Esophagus muscularis mucosa (tissue), 4 donors: ENCODE data around the gene NAV2. TPM values are rescaled to one million over a fixed set of nuclear protein-coding genes. Genes with fewer than 3 reads are reported as not detected.
A peak's percentile ranks its signal among the peaks of the same experiment; 100 is the strongest.

Source experiments
- DNase-seq: peaks from one replicate; pipeline ENCODE4 v3.0.0-alpha.2; 2017; ENCODE audit errors: extremely low spot score
- H3K27ac ChIP-seq, 4 donors: fragments of 200-600 bp; sonication (generic); replicated peaks in 1 of 4; 1 replicate in 3 of 4; 2 replicates in 1 of 4; pipeline ENCODE4 v1.5.1; 2016 to 2019; ENCODE audit warnings: mild to moderate bottlenecking in 1 of 4
- H3K27me3 ChIP-seq, 4 donors: fragments of 200-600 bp; sonication (generic); one replicate each; pipeline versions ENCODE4 v1.5.1 to v1.6.0; 2016 to 2019
- H3K36me3 ChIP-seq, 4 donors: fragments of 200-600 bp; sonication (generic); one replicate each; pipeline ENCODE4 v1.5.1; 2016 to 2019
- H3K4me1 ChIP-seq, 4 donors: fragments of 200-600 bp; sonication (generic); one replicate each; pipeline ENCODE4 v1.5.1; 2016 to 2019
- H3K4me3 ChIP-seq, 4 donors: fragments of 200-600 bp; sonication (generic); 1 replicate in 2 of 4; 2 replicates in 2 of 4; pipeline ENCODE4 v1.5.1; 2016 to 2019; ENCODE audit warnings: mild to moderate bottlenecking in 4 of 4, moderate library complexity in 1 of 4
- H3K9me3 ChIP-seq, 4 donors: fragments of 200-600 bp; sonication (generic); 1 replicate in 3 of 4; 2 replicates in 1 of 4; pipeline ENCODE4 v1.5.1; 2016 to 2019
- EP300 ChIP-seq: sonication (generic); formaldehyde crosslinking; IDR thresholded peaks from one replicate; pipeline ENCODE4 v1.6.1; 2017; ENCODE audit warnings: antibody characterized with exemption
- POLR2A ChIP-seq: fragments of 450-650 bp; IDR thresholded peaks from one replicate; pipeline ENCODE4 v1.6.1; 2017; ENCODE audit warnings: antibody characterized with exemption, moderate library complexity, mild to moderate bottlenecking, low read depth
- POLR2AphosphoS5 ChIP-seq, 2 donors: sonication (generic); formaldehyde crosslinking; IDR thresholded peaks; one replicate each; pipeline ENCODE4 v1.6.1; 2017; ENCODE audit warnings: antibody characterized with exemption in 2 of 2
- WGBS: methylation state at CpG from one replicate; pipeline ENCODE4 v1.1.5; 2018; 5-methylcytosine and 5-hydroxymethylcytosine counted together
- intact Hi-C: fragments of 100-400 bp; cut with DNase I; formaldehyde crosslinking; loops from one replicate; pipeline ENCODE4 v1.15.1; 2023
- total RNA-seq, 4 donors: library from RNA; depleted of rRNA; stranded (reverse); fragments of >200 nt; gene quantifications; one replicate each; pipeline versions ENCODE4 v1.1.0 to v1.2.1, GENCODE V29; 2016
- TF ChIP-seq, protein P1 (sequence below), 3 experiments: fragments of 200-600 bp in 2 of 3; fragments of 450-650 bp in 1 of 3; sonication (generic) in 2 of 3; IDR thresholded peaks; one replicate each; pipeline ENCODE4 v1.5.1; 2017 to 2019; ENCODE audit warnings: antibody characterized with exemption in 3 of 3, mild to moderate bottlenecking in 2 of 3, moderate library complexity in 1 of 3

NAV2 gene
- total RNA-seq, 4 donors from 2014 or later, result 21.9 to 57.0 (median 37.5) TPM

DNA sequence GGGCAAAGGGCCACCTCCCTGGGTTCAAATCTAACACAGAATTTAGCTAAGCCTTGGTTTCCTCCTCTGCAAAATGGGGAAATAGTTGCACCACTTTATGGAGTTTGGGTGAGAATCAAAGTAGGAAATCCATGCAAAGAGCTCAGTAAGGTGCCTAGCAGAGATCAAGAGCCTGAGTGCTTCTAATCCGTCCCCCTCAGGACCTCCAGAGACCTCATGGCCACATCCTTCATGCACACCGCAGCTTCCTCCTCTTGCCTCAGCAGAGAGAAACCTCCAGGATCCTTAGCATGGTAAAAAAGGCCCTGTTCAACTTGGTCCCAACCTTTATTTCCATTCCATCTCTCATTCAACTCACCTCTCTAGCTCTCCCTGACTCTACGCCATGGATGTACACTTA lies 37.8 kb upstream of the NAV2 start:
- Histone ChIP-seq H3K27ac (peak overlapping the region; percentile 85 to 92 (median 90)), H3K4me3 (no peak overlapping the region), H3K27me3 (no peaks in the 10 kb centered on the region), H3K4me1 (peaks cover 46 to 95% (median 89%) of the 10 kb centered on the region in 4 donors), H3K9me3 (no peaks in the 10 kb centered on the region), H3K36me3 (no peaks in the 10 kb centered on the region)
- TF ChIP-seq EP300 (no peak), POLR2AphosphoS5 (IDR thresholded peaks at IDR 0.05) (no peak), POLR2A (no peak)
- TF ChIP-seq, protein P1, sequence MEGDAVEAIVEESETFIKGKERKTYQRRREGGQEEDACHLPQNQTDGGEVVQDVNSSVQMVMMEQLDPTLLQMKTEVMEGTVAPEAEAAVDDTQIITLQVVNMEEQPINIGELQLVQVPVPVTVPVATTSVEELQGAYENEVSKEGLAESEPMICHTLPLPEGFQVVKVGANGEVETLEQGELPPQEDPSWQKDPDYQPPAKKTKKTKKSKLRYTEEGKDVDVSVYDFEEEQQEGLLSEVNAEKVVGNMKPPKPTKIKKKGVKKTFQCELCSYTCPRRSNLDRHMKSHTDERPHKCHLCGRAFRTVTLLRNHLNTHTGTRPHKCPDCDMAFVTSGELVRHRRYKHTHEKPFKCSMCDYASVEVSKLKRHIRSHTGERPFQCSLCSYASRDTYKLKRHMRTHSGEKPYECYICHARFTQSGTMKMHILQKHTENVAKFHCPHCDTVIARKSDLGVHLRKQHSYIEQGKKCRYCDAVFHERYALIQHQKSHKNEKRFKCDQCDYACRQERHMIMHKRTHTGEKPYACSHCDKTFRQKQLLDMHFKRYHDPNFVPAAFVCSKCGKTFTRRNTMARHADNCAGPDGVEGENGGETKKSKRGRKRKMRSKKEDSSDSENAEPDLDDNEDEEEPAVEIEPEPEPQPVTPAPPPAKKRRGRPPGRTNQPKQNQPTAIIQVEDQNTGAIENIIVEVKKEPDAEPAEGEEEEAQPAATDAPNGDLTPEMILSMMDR (IDR thresholded peaks at IDR 0.05), result no peak
- intact Hi-C loops, result loop anchor here (5.0 kb wide), 1 partner anchor 37 kb away; the partner anchor contains the start of gene NAV2
- WGBS, result 81% methylated on average over 3 of the region's 3 CpGs
- DNase-seq, result no peak

GRCh38 chr11:19675397-19675796 lies 37.2 kb upstream of the NAV2 start:
- Histone ChIP-seq H3K4me1 (peaks cover 51 to 95% (median 89%) of the 10 kb centered on the region in 4 donors), H3K9me3 (no peaks in the 10 kb centered on the region), H3K27me3 (no peaks in the 10 kb centered on the region), H3K27ac (peak overlapping the region; percentile 85 to 92 (median 90)), H3K36me3 (no peaks in the 10 kb centered on the region), H3K4me3 (no peak overlapping the region)
- no peak for DNase-seq
- no peak for TF ChIP-seq POLR2A
- TF ChIP-seq, protein P1 (IDR thresholded peaks at IDR 0.05), result no peak
- TF ChIP-seq EP300, result no peak
- no peak for TF ChIP-seq POLR2AphosphoS5 (IDR thresholded peaks at IDR 0.05)
- 88% methylated on average over 5 of the region's 5 CpGs for WGBS
- intact Hi-C loops, result loop anchor here (5.0 kb wide), 1 partner anchor 37 kb away; the partner anchor contains the start of gene NAV2

GRCh38 chr11:19676475-19677380 lies 35.9 kb upstream of the NAV2 start:
- Histone ChIP-seq H3K9me3 (no peaks in the 10 kb centered on the region), H3K27me3 (no peaks in the 10 kb centered on the region), H3K27ac (peak overlapping the region; percentile 85 to 92 (median 90)), H3K36me3 (no peaks in the 10 kb centered on the region), H3K4me3 (no peak overlapping the region), H3K4me1 (peaks cover 64 to 97% (median 93%) of the 10 kb centered on the region in 4 donors)
- intact Hi-C loops, result loop anchor here (5.0 kb wide), 1 partner anchor 36 kb away; the partner anchor contains the start of gene NAV2
- no peak for DNase-seq
- TF ChIP-seq POLR2A (no peak), EP300 (no peak), POLR2AphosphoS5 (IDR thresholded peaks at IDR 0.05) (peak; percentile 49 to 65)
- TF ChIP-seq, protein P1 (IDR thresholded peaks at IDR 0.05), result no peak
- 69% methylated on average over 13 of the region's 15 CpGs for WGBS

DNA sequence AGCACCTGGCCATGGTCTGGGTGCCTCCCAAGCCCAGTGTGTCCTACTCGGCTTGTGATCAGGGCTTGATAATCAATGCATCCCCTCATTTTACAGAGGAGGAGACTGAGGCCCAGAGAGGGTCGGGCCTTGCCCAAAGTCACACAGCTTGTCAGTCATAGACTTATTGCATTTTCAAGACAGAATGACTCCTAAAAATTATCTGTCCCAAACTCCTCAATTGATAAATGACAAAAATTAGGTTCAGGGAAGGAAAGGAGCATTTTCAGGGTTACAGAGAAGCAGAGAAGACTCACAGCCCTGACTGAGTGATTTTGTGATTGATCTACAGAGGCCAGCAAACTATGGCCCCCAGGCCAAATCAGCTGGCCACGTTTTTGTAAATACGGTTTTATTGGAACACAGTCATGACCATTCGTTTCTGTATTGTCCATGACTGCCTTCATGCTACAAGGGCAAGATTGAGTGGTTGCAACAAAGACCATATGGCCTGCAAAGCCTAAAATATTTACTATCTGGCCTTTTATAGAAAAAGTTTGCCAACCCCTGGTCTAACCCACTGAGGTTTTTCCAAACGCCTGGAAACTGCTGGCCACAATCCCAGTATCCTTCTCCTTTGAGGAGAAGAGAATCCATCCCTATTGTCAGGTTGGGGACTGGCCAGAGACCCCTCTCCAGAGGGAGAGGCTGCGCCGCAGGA lies 35.1 kb upstream of the NAV2 start:
- H3K27ac ChIP-seq, result peak overlapping the region; percentile 85 to 92 (median 90)
- H3K27me3 ChIP-seq, result no peaks in the 10 kb centered on the region
- H3K9me3 ChIP-seq, result no peaks in the 10 kb centered on the region
- intact Hi-C loops, result loop anchor here (5.0 kb wide), 1 partner anchor 35 kb away; the partner anchor contains the start of gene NAV2
- TF ChIP-seq, protein P1 (IDR thresholded peaks at IDR 0.05), result no peak
- TF ChIP-seq EP300 (no peak), POLR2AphosphoS5 (IDR thresholded peaks at IDR 0.05) (no peak), POLR2A (no peak)
- 72% methylated on average over 7 of the region's 8 CpGs for WGBS
- peaks cover 66 to 97% (median 95%) of the 10 kb centered on the region in 4 donors for H3K4me1 ChIP-seq
- H3K4me3 ChIP-seq, result no peak overlapping the region
- DNase-seq, result no peak
- H3K36me3 ChIP-seq, result no peaks in the 10 kb centered on the region
